Liver (tissue), 9 donors: ENCODE data around the gene CNTN5. TPM values are rescaled to one million over a fixed set of nuclear protein-coding genes. Genes with fewer than 3 reads are reported as not detected.

ENCODE experiments used
- DNase-seq: peaks from one replicate; pipeline ENCODE4 v3.0.0-alpha.2; 2017; ENCODE audit warnings: low spot score
- H3K27ac ChIP-seq, 2 donors: one replicate each; pipeline ENCODE4 v1.7.0; 2013; ENCODE audit warnings: inconsistent platforms in 2 of 2, low read length in 2 of 2, control low read depth in 1 of 2, low read depth in 1 of 2, mild to moderate bottlenecking in 1 of 2
- H3K27me3 ChIP-seq, 4 donors: one replicate each; pipeline versions ENCODE4 v1.6.1 to v1.7.0; 2013; ENCODE audit warnings: low read length in 3 of 4, inconsistent platforms in 1 of 4, mild to moderate bottlenecking in 1 of 4, moderate library complexity in 1 of 4; ENCODE audit not compliant: control insufficient read depth in 4 of 4, insufficient read depth in 4 of 4
- H3K36me3 ChIP-seq, 4 donors: one replicate each; pipeline versions ENCODE4 v1.6.1 to v1.7.0; 2013; ENCODE audit warnings: low read length in 3 of 4, mild to moderate bottlenecking in 3 of 4, low read depth in 1 of 4, moderate library complexity in 1 of 4; ENCODE audit not compliant: control insufficient read depth in 4 of 4, insufficient read depth in 3 of 4
- H3K4me1 ChIP-seq, 4 donors: one replicate each; pipeline versions ENCODE4 v1.6.1 to v1.7.0; 2013; ENCODE audit warnings: low read length in 3 of 4, mild to moderate bottlenecking in 3 of 4, moderate library complexity in 1 of 4; ENCODE audit not compliant: control insufficient read depth in 4 of 4, insufficient read depth in 4 of 4
- H3K4me3 ChIP-seq, 3 donors: one replicate each; pipeline versions ENCODE4 v1.6.1 to v1.7.0; 2013; ENCODE audit warnings: low read length in 3 of 3, control low read depth in 1 of 3, low read depth in 1 of 3, mild to moderate bottlenecking in 1 of 3
- H3K9ac ChIP-seq, 2 donors: one replicate each; pipeline ENCODE4 v1.7.0; 2013; ENCODE audit warnings: low read length in 2 of 2, mild to moderate bottlenecking in 2 of 2, moderate library complexity in 2 of 2, control low read depth in 1 of 2, low read depth in 1 of 2
- H3K9me3 ChIP-seq, 4 donors: one replicate each; pipeline versions ENCODE4 v1.6.1 to v1.7.0; 2013; ENCODE audit warnings: low read length in 3 of 4; ENCODE audit not compliant: control insufficient read depth in 4 of 4
- CTCF ChIP-seq: fragments of 150-350 bp; IDR thresholded peaks from 2 replicates; pipeline ENCODE4 v1.5.1; 2017; ENCODE audit warnings: improper control_type of control experiment, low read depth, low read length; ENCODE audit not compliant: missing input control
- EGR1 ChIP-seq, 2 donors: IDR thresholded peaks; 2 replicates each; pipeline ENCODE4 v1.6.1; 2016 to 2018; ENCODE audit warnings: antibody characterized with exemption in 2 of 2, low read depth in 2 of 2
- FOXA2 ChIP-seq: IDR thresholded peaks from 2 replicates; pipeline ENCODE4 v1.6.1; 2016; ENCODE audit warnings: antibody characterized with exemption
- GABPA ChIP-seq, 2 donors: IDR thresholded peaks in 1 of 2; conservative IDR thresholded peaks in 1 of 2; 2 replicates each; pipeline ENCODE4 v1.6.1; 2016; ENCODE audit warnings: antibody characterized with exemption in 2 of 2, mild to moderate bottlenecking in 1 of 2, moderate library complexity in 1 of 2
- HNF4A ChIP-seq, 2 donors: conservative IDR thresholded peaks; 2 replicates each; pipeline ENCODE4 v1.6.1; 2016; ENCODE audit warnings: antibody characterized with exemption in 2 of 2, mild to moderate bottlenecking in 2 of 2
- MAX ChIP-seq: IDR thresholded peaks from 2 replicates; pipeline ENCODE4 v1.6.1; 2016; ENCODE audit warnings: antibody characterized with exemption
- SP1 ChIP-seq: IDR thresholded peaks from 2 replicates; pipeline ENCODE4 v1.6.1; 2018; ENCODE audit warnings: antibody characterized with exemption, mild to moderate bottlenecking
- YY1 ChIP-seq: IDR thresholded peaks from 2 replicates; pipeline ENCODE4 v1.6.1; 2016; ENCODE audit warnings: antibody characterized with exemption, mild to moderate bottlenecking
- WGBS: extraction: QIAGEN DNeasy Blood & Tissue Kit; methylation state at CpG from one replicate; pipeline ENCODE4 v1.1.7; 2013; 5-methylcytosine and 5-hydroxymethylcytosine counted together
- polyA plus RNA-seq, 2 donors: library from polyadenylated mRNA; stranded (reverse) in 1 of 2; unstranded in 1 of 2; fragments of 200-250 nt in 1 of 2; fragments of >200 nt in 1 of 2; fragmentation: Nextera tagmentation in 1 of 2; extraction: Ambion mirVana in 1 of 2; gene quantifications; one replicate each; pipeline versions ENCODE4 v1.2.1 to v1.2.3, GENCODE V29; 2013 to 2015
- total RNA-seq, 2 donors: library from RNA; depleted of rRNA; stranded (reverse); fragments of >200 nt; gene quantifications; one replicate each; pipeline ENCODE4 v1.2.3, GENCODE V29; 2014
- TF ChIP-seq, protein P1 (sequence below): IDR thresholded peaks from 2 replicates; pipeline ENCODE4 v1.6.1; 2016; ENCODE audit warnings: antibody characterized with exemption, mild to moderate bottlenecking
- donor health status: healthy.
- donor health status: healthy.
- donor health status: healthy.
- donor health status: healthy.
- donor health status: healthy.

CNTN5 gene
- total and polyA plus RNA-seq, 4 donors: 0.01 to 0.08 (median 0.04) TPM

DNA sequence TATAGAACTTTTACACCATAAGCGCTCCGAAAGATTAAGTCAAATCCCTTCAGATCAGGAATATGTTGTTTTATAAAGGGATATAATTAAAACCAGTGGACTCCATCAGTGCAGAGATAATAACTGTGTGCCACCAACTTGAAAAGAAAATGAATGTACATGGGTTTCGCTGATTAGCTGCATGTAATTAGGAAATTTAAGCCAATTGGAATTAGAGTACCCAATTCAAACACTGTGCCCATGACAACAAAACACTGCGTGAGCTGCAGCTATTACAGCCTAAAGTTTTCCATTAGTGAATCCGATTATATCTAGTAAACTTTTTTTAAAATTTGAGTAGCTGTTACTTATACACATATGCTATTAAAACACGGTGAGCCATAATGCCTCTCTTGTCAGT is 1274.0 kb downstream of the CNTN5 start:
- Histone ChIP-seq H3K36me3 (no peaks in the 10 kb centered on the region), H3K4me3 (no peak overlapping the region), H3K9ac (no peak overlapping the region), H3K27ac (no peak overlapping the region), H3K4me1 (no peaks in the 10 kb centered on the region), H3K27me3 (peaks cover 0 to 6% (median 1%) of the 10 kb centered on the region in 4 donors), H3K9me3 (no peaks in the 10 kb centered on the region)
- 73% methylated on average over 6 of the region's 6 CpGs for WGBS
- no peak for DNase-seq
- TF ChIP-seq, protein P1, sequence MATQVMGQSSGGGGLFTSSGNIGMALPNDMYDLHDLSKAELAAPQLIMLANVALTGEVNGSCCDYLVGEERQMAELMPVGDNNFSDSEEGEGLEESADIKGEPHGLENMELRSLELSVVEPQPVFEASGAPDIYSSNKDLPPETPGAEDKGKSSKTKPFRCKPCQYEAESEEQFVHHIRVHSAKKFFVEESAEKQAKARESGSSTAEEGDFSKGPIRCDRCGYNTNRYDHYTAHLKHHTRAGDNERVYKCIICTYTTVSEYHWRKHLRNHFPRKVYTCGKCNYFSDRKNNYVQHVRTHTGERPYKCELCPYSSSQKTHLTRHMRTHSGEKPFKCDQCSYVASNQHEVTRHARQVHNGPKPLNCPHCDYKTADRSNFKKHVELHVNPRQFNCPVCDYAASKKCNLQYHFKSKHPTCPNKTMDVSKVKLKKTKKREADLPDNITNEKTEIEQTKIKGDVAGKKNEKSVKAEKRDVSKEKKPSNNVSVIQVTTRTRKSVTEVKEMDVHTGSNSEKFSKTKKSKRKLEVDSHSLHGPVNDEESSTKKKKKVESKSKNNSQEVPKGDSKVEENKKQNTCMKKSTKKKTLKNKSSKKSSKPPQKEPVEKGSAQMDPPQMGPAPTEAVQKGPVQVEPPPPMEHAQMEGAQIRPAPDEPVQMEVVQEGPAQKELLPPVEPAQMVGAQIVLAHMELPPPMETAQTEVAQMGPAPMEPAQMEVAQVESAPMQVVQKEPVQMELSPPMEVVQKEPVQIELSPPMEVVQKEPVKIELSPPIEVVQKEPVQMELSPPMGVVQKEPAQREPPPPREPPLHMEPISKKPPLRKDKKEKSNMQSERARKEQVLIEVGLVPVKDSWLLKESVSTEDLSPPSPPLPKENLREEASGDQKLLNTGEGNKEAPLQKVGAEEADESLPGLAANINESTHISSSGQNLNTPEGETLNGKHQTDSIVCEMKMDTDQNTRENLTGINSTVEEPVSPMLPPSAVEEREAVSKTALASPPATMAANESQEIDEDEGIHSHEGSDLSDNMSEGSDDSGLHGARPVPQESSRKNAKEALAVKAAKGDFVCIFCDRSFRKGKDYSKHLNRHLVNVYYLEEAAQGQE: no peak
- TF ChIP-seq MAX (no peak), CTCF (no peak), FOXA2 (no peak), SP1 (no peak), GABPA (IDR thresholded peaks at IDR 0.05 in 1 of 2, conservative IDR thresholded peaks at IDR 0.05 in 1 of 2) (no peak), EGR1 (IDR thresholded peaks at IDR 0.05; ENCODE audit: low read depth in 2 of 2) (no peak)

DNA sequence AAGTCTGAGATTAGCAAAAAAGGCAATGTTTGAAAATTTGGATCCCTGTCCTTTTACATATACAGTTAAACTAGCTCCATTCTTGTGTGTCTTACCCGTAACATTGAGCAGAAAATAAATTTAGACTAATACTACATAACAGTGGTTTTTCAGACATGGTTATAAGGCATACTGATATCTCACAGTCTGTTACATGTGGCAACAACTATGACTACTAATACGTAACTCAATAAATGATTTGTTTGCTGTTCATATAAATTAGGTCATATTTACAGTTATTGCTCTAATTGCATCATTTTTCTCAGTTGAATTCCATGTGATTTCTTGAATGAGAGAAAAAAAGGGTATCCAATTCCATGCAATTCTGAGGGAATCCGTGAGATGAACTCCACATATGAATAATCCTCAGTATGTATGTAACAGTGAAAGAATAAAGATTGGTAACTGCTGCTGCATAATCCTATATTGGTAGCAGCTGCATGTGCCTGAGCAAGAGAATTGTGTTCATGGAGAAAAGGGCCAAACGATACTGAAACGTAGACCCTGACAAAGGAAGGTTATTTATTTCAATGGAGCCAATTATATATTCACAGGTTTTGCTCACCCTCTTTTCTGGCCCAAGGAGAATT is 1275.4 kb downstream of the CNTN5 start:
- TF ChIP-seq YY1 (no peak), MAX (no peak), CTCF (no peak), HNF4A (conservative IDR thresholded peaks at IDR 0.05) (no peak)
- Histone ChIP-seq H3K27ac (no peak overlapping the region), H3K4me1 (no peaks in the 10 kb centered on the region), H3K4me3 (no peak overlapping the region), H3K9me3 (no peaks in the 10 kb centered on the region), H3K27me3 (peaks cover 0 to 6% (median 1%) of the 10 kb centered on the region in 4 donors), H3K36me3 (no peaks in the 10 kb centered on the region), H3K9ac (no peak overlapping the region)
- no peak for DNase-seq
- 68% methylated on average over 5 of the region's 5 CpGs for WGBS
